Endodermal cell (in vitro differentiated cells): ENCODE measurements around the gene ADGRL3. TPM values are rescaled to one million over a fixed set of nuclear protein-coding genes. Genes with fewer than 3 reads are reported as not detected.

Experiments used
- DNase-seq: peaks from one replicate; pipeline ENCODE4 v3.0.0-alpha.2; 2017
- H3K27ac ChIP-seq: 2 replicates; pipeline ENCODE4 v1.5.1; 2013; ENCODE audit warnings: mild to moderate bottlenecking, low read depth, low read length, moderate library complexity
- H3K27me3 ChIP-seq: 2 replicates; pipeline ENCODE4 v1.6.1; 2013; ENCODE audit warnings: mild to moderate bottlenecking, low read length, moderate library complexity; ENCODE audit not compliant: insufficient read depth, control insufficient read depth, poor library complexity, severe bottlenecking
- H3K36me3 ChIP-seq: 2 replicates; pipeline ENCODE4 v1.7.0; 2013; ENCODE audit warnings: mild to moderate bottlenecking, low read length, moderate library complexity; ENCODE audit not compliant: control insufficient read depth, insufficient read depth
- H3K4me1 ChIP-seq: one replicate; pipeline ENCODE4 v1.7.0; 2013; ENCODE audit warnings: low read length; ENCODE audit not compliant: control insufficient read depth, insufficient read depth
- H3K4me3 ChIP-seq: 2 replicates; pipeline ENCODE4 v1.5.1; 2013; ENCODE audit warnings: mild to moderate bottlenecking, low read length, moderate library complexity
- H3K9ac ChIP-seq: 2 replicates; pipeline ENCODE4 v1.6.1; 2013; ENCODE audit warnings: mild to moderate bottlenecking, low read length, moderate library complexity; ENCODE audit not compliant: poor library complexity, severe bottlenecking; ENCODE audit errors: extremely low read depth
- H3K9me3 ChIP-seq: 2 replicates; pipeline ENCODE4 v1.6.1; 2013; ENCODE audit warnings: mild to moderate bottlenecking, low read length, moderate library complexity; ENCODE audit not compliant: control insufficient read depth
- H3K27ac Mint-ChIP-seq: 2 replicates; pipeline ENCODE4 v1.8.0; 2020; ENCODE audit warnings: mixed read lengths
- H3K27me3 Mint-ChIP-seq: 2 replicates; pipeline ENCODE4 v1.8.0; 2021; ENCODE audit warnings: mild to moderate bottlenecking, mixed read lengths; ENCODE audit not compliant: insufficient read depth
- H3K36me3 Mint-ChIP-seq: 2 replicates; pipeline ENCODE4 v1.8.0; 2020; ENCODE audit warnings: low read depth, mixed read lengths
- H3K4me1 Mint-ChIP-seq: 2 replicates; pipeline ENCODE4 v1.8.0; 2020; ENCODE audit warnings: mixed read lengths
- H3K4me3 Mint-ChIP-seq: 2 replicates; pipeline ENCODE4 v1.8.0; 2020; ENCODE audit warnings: mild to moderate bottlenecking, moderate library complexity, mixed read lengths
- H3K9me3 Mint-ChIP-seq: 2 replicates; pipeline ENCODE4 v1.8.0; 2020; ENCODE audit warnings: mild to moderate bottlenecking, mixed read lengths
- WGBS, 2 experiments: methylation state at CpG; one replicate each; pipeline versions ENCODE4 v1.1.5 to v1.1.7; 2013; ENCODE audit warnings: missing lambda C conversion rate in 2 of 2, mixed read lengths in 1 of 2; ENCODE audit not compliant: insufficient coverage in 1 of 2, insufficient read length in 1 of 2; 5-methylcytosine and 5-hydroxymethylcytosine counted together
- total RNA-seq, 2 donors: library from RNA; stranded (reverse); fragmentation: NEBNext Ultra II Directional in 1 of 2; extraction: Animal tissue kit (Norgen Biotek cat#: 25700) in 1 of 2; gene quantifications; 2 replicates in 1 of 2; 3 replicates in 1 of 2; pipeline ENCODE4 v1.2.1, GENCODE V29; 2021
- TF ChIP-seq, protein P1 (sequence below): fragments of 200-600 bp; sonication (generic); conservative IDR thresholded peaks from 2 replicates; pipeline ENCODE4 v1.5.0; 2021; ENCODE audit warnings: antibody characterized with exemption, mild to moderate bottlenecking

ADGRL3 gene
- total RNA-seq, 2 donors from 2014 or later, result 9.9 to 10.3 TPM

- H3K4me3 ChIP-seq, result no peak overlapping the region
- no peaks in the 10 kb centered on the region for H3K9me3 Mint-ChIP-seq
- H3K4me3 Mint-ChIP-seq, result no peak overlapping the region
- H3K9me3 ChIP-seq, result peaks cover 3% of the 10 kb centered on the region
- H3K27ac Mint-ChIP-seq, result no peak overlapping the region
- H3K9ac ChIP-seq, result no peak overlapping the region
- no peaks in the 10 kb centered on the region for H3K27me3 ChIP-seq
- TF ChIP-seq, protein P1, sequence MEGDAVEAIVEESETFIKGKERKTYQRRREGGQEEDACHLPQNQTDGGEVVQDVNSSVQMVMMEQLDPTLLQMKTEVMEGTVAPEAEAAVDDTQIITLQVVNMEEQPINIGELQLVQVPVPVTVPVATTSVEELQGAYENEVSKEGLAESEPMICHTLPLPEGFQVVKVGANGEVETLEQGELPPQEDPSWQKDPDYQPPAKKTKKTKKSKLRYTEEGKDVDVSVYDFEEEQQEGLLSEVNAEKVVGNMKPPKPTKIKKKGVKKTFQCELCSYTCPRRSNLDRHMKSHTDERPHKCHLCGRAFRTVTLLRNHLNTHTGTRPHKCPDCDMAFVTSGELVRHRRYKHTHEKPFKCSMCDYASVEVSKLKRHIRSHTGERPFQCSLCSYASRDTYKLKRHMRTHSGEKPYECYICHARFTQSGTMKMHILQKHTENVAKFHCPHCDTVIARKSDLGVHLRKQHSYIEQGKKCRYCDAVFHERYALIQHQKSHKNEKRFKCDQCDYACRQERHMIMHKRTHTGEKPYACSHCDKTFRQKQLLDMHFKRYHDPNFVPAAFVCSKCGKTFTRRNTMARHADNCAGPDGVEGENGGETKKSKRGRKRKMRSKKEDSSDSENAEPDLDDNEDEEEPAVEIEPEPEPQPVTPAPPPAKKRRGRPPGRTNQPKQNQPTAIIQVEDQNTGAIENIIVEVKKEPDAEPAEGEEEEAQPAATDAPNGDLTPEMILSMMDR, result no peak
- H3K36me3 ChIP-seq, result no peaks in the 10 kb centered on the region
- H3K36me3 Mint-ChIP-seq, result no peaks in the 10 kb centered on the region
- no peak for DNase-seq
- H3K4me1 ChIP-seq, result peaks cover 4% of the 10 kb centered on the region
- no peaks in the 10 kb centered on the region for H3K27me3 Mint-ChIP-seq
- no peak overlapping the region for H3K27ac ChIP-seq
- peaks cover 13% of the 10 kb centered on the region for H3K4me1 Mint-ChIP-seq
- 97% methylated on average over 2 of the region's 2 CpGs; no CpG with 5 or more reads in 1 of the 2 experiments for WGBS, 2 experiments
These were observed 107.9 kb downstream of the ADGRL3 start for GRCh38 chr4:61308033-61308432.

DNA sequence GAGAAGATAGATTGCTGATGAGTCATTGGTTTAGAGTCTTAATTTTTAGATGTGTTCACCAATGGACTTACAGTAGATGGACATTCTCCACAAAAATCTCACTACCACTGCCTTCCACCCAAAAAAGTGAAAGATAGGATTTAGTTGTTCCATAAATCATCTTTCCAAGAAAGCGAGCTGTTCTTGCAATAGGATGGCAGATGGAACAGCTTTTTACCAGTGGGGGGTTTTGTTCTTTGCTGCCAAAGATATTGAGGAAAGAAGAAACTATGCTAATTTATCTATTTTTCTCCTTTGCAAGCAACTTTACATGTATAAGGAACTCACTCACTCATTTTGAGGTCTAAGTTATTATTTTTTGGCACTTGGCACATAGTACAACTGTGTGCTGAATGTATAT lies 109.5 kb downstream of the ADGRL3 start:
- TF ChIP-seq, protein P1, result no peak
- WGBS, 2 experiments, result 100% methylated on average over 1 of the region's 1 CpG; no CpG with 5 or more reads in 1 of the 2 experiments
- H3K9me3 ChIP-seq, result peaks cover 3% of the 10 kb centered on the region
- no peak overlapping the region for H3K27ac Mint-ChIP-seq
- H3K36me3 ChIP-seq, result no peaks in the 10 kb centered on the region
- no peaks in the 10 kb centered on the region for H3K4me1 ChIP-seq
- no peak overlapping the region for H3K4me3 ChIP-seq
- H3K9ac ChIP-seq, result no peak overlapping the region
- no peaks in the 10 kb centered on the region for H3K36me3 Mint-ChIP-seq
- no peak for DNase-seq
- no peaks in the 10 kb centered on the region for H3K9me3 Mint-ChIP-seq
- H3K4me1 Mint-ChIP-seq, result peaks cover under 1% of the 10 kb centered on the region
- H3K27me3 Mint-ChIP-seq, result no peaks in the 10 kb centered on the region
- no peak overlapping the region for H3K27ac ChIP-seq
- H3K27me3 ChIP-seq, result no peaks in the 10 kb centered on the region
- H3K4me3 Mint-ChIP-seq, result no peak overlapping the region

DNA sequence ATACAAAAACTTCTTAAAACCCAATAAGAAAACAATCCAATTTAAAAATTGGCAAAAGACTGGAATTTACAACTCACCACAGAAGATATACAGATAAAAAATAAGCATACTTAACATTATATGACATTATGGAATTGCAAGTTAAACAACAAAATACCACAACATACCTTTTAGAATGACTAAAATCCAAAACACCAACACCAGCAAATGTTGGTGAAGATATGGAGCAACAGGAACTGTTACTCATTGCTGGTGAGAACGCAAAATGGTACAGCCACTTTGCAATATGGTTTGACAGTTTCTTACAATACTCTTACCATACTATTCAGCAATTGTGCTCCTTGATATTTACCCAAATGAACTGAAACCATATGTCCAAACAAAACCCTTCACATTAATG lies 112.4 kb downstream of the ADGRL3 start:
- TF ChIP-seq, protein P1, result no peak
- H3K9ac ChIP-seq, result no peak overlapping the region
- H3K27me3 Mint-ChIP-seq, result no peaks in the 10 kb centered on the region
- H3K27ac ChIP-seq, result no peak overlapping the region
- H3K36me3 Mint-ChIP-seq, result no peaks in the 10 kb centered on the region
- no peaks in the 10 kb centered on the region for H3K4me1 ChIP-seq
- H3K27me3 ChIP-seq, result no peaks in the 10 kb centered on the region
- H3K4me3 ChIP-seq, result no peak overlapping the region
- H3K4me3 Mint-ChIP-seq, result no peak overlapping the region
- H3K27ac Mint-ChIP-seq, result no peak overlapping the region
- WGBS, 2 experiments, result 100% methylated on average over 1 of the region's 1 CpG
- no peak for DNase-seq
- no peaks in the 10 kb centered on the region for H3K36me3 ChIP-seq
- no peaks in the 10 kb centered on the region for H3K4me1 Mint-ChIP-seq
- no peaks in the 10 kb centered on the region for H3K9me3 Mint-ChIP-seq
- H3K9me3 ChIP-seq, result no peaks in the 10 kb centered on the region
